Thyroid gland (tissue), 4 donors: Measurements from ENCODE around the gene SPRR3.

ENCODE experiments used
- CTCF ChIP-seq, 6 experiments: fragments of 200-600 bp in 3 of 6; fragments of 450-650 bp in 3 of 6; sonication (generic) in 3 of 6; IDR thresholded peaks; one replicate each; pipeline ENCODE4 v1.5.1; 2016 to 2019; ENCODE audit warnings: antibody characterized with exemption in 6 of 6, mild to moderate bottlenecking in 2 of 6, inconsistent platforms in 1 of 6, moderate library complexity in 1 of 6
- POLR2A ChIP-seq, 2 donors: fragments of 450-650 bp; IDR thresholded peaks; one replicate each; pipeline ENCODE4 v1.6.1; 2017; ENCODE audit warnings: antibody characterized with exemption in 2 of 2, mild to moderate bottlenecking in 2 of 2, moderate library complexity in 1 of 2

- TF ChIP-seq CTCF (IDR thresholded peaks at IDR 0.05) (no peak), POLR2A (IDR thresholded peaks at IDR 0.05) (no peak)
Observed at GRCh38 chr1:152953761-152954160, 47.8 kb upstream of the SPRR3 start.
